ENCODE data around the gene FUOM. TPM values are rescaled to one million over a fixed set of nuclear protein-coding genes. Genes with fewer than 3 reads are reported as not detected.
"Not testable (repeated sequence)": the region's sequence is repeated elsewhere in the genome, so short reads cannot be mapped to it uniquely, and the experiment has no call there.

Gene FUOM
- total RNA-seq, 1 donor from 2014 or later: 54.0 TPM

DNA sequence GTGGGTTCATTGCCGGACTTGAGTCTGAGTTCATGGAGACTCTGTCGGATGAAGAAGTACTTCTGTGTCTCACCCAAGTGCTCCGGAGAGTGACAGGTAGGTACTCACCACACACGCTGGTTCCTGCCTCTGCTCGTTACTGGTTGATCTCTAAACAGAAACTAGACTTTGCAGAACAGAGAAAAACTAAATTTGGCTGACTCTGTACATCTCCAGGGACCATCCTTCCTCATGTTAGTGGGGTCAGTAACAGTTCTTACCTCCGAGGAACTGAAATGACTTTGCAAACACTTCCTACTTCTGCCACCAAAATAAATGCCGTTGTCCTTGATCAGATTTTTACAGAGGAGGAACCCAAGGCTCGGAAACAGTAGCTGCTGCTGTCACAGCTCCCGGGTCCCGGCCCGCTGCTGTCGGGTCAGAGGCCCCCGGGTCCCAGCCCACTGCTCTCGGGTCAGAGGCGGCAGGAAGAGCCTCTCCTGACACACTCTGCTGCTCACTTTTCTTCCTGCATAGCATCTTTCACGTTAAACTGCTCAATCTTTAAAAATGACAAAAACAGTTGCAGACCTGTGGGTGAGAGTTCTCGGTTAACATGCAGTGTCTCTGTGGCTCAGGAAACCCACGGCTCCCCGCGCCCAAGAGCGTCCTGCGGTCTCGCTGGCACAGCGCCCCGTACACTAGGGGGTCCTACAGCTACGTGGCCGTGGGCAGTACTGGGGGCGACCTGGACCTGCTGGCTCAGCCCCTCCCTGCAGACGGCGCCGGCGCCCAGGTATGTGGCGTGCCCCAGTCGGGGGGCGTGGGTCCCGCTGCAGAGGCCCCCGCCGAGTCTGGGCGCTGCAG lies 31.4 kb upstream of the FUOM start:
- Histone ChIP-seq H3K9me3 (no peaks in the 10 kb centered on the region), H3K4me3 (peak overlapping the region in 1 of 2 donors; percentile 16), H3K4me1 (peaks cover 6% of the 10 kb centered on the region), H3K27me3 (no peaks in the 10 kb centered on the region), H3K36me3 (peaks cover 0 to 2% of the 10 kb centered on the region in 2 donors), H3K27ac (no peak overlapping the region)
- intact Hi-C loops (cut with DNase I): no loop called here
- no peak for DNase-seq (ENCODE audit: extremely low spot score in 2 of 2)
- TF ChIP-seq POLR2AphosphoS5 (IDR thresholded peaks at IDR 0.05; ENCODE audit: insufficient read depth in 1 of 2, low read depth in 1 of 2) (peak in 1 of 2 donors; percentile 25), POLR2A (IDR thresholded peaks at IDR 0.05) (no peak)

DNA sequence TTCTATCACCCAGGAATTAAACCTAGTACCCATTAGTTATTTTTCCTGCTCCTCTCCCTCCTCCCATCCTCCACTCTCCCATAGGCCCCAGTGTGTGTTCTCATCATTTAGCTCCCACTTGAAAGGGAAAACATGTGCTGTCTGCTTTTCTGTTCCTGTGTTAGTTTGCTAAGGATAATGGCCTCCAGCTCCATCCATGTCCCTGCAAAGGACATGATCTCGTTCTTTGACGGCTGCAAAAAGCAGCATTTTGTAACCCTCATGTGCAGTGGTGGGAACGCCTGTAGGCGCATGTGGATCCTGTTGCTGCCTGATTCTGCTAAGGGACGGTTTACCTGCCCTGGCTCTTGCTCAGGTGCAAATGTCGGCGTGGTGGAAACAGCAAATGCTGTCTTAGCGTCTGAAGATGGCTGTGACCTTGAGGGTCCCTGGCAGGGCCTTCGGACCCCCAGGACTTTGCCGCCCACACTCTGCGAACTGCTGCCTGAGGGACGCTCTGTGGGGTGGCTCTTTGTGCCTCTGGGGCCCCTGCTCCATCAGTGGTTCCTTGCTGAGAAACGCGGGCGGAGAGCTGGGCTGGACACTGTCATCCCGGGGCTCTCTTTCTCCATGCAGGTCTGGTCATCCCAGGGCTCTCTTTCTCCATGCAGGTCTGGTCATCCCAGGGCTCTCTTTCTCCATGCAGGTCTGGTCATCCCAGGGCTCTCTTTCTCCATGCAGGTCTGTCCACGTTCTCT lies 30.6 kb upstream of the FUOM start:
- Histone ChIP-seq H3K9me3 (no peaks in the 10 kb centered on the region), H3K27me3 (no peaks in the 10 kb centered on the region), H3K36me3 (peaks cover 0 to 4% of the 10 kb centered on the region in 2 donors), H3K4me3 (no peak overlapping the region), H3K4me1 (peaks cover 3% of the 10 kb centered on the region), H3K27ac (no peak overlapping the region)
- TF ChIP-seq, protein P1, sequence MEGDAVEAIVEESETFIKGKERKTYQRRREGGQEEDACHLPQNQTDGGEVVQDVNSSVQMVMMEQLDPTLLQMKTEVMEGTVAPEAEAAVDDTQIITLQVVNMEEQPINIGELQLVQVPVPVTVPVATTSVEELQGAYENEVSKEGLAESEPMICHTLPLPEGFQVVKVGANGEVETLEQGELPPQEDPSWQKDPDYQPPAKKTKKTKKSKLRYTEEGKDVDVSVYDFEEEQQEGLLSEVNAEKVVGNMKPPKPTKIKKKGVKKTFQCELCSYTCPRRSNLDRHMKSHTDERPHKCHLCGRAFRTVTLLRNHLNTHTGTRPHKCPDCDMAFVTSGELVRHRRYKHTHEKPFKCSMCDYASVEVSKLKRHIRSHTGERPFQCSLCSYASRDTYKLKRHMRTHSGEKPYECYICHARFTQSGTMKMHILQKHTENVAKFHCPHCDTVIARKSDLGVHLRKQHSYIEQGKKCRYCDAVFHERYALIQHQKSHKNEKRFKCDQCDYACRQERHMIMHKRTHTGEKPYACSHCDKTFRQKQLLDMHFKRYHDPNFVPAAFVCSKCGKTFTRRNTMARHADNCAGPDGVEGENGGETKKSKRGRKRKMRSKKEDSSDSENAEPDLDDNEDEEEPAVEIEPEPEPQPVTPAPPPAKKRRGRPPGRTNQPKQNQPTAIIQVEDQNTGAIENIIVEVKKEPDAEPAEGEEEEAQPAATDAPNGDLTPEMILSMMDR (IDR thresholded peaks at IDR 0.05): no peak
- TF ChIP-seq POLR2A (IDR thresholded peaks at IDR 0.05) (no peak), POLR2AphosphoS5 (IDR thresholded peaks at IDR 0.05; ENCODE audit: insufficient read depth in 1 of 2, low read depth in 1 of 2) (no peak)
- DNase-seq (ENCODE audit: extremely low spot score in 2 of 2): no peak
- intact Hi-C loops (cut with DNase I): no loop called here

DNA sequence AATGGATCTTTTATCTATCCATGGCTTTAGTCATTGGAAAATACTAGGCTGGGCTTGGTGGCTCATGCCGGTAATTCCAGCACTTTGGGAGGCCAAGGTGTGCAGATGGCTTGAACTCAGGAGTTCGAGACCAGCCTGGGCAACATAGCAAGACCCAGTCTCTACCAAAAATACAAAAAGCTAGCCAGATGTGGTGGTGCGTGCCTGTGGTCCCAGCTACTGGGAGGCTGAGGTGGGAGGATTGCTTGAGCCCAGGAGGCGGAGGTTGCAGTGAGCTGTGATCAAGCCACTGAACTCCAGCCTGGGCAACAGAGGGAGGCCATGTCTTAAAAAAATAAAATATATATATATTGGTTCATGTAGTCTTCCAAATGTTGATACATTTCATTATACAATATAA lies 29.1 kb upstream of the FUOM start:
- H3K36me3 ChIP-seq; DNase-seq (ENCODE audit: extremely low spot score in 2 of 2); intact Hi-C loops (cut with DNase I); H3K27me3 ChIP-seq; H3K4me1 ChIP-seq; H3K27ac ChIP-seq; H3K4me3 ChIP-seq; H3K9me3 ChIP-seq: not testable (repeated sequence)

DNA sequence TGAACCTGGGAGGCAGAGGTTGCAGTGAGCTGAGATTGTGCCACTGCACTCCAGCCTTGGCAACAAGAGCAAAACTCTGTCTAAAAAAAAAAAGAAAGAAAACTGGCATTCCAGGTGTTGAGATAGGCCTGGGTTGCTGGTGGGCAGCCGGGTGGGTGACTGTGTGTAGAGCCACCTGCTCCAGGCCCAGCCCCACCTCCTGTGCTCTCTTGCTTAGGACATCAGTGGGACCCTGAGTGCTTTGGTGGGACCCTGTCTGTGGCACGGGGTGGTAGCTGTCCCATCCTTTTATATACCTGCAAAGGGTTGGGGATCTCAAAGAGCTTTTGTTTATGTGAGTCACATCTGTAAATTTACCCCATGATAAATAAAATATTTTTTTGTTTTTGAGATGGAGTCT lies 27.4 kb upstream of the FUOM start:
- no peaks in the 10 kb centered on the region for H3K9me3 ChIP-seq
- no peaks in the 10 kb centered on the region for H3K27me3 ChIP-seq
- peaks cover 3% of the 10 kb centered on the region for H3K4me1 ChIP-seq
- no peak overlapping the region for H3K27ac ChIP-seq
- H3K36me3 ChIP-seq: peaks cover 0 to 4% of the 10 kb centered on the region in 2 donors
- intact Hi-C loops (cut with DNase I): no loop called here
- DNase-seq (ENCODE audit: extremely low spot score in 2 of 2): no peak
- TF ChIP-seq POLR2A (IDR thresholded peaks at IDR 0.05): no peak
- TF ChIP-seq, protein P1 (IDR thresholded peaks at IDR 0.05): no peak
- TF ChIP-seq POLR2AphosphoS5 (IDR thresholded peaks at IDR 0.05; ENCODE audit: insufficient read depth in 1 of 2, low read depth in 1 of 2): no peak
- no peak overlapping the region for H3K4me3 ChIP-seq

DNA sequence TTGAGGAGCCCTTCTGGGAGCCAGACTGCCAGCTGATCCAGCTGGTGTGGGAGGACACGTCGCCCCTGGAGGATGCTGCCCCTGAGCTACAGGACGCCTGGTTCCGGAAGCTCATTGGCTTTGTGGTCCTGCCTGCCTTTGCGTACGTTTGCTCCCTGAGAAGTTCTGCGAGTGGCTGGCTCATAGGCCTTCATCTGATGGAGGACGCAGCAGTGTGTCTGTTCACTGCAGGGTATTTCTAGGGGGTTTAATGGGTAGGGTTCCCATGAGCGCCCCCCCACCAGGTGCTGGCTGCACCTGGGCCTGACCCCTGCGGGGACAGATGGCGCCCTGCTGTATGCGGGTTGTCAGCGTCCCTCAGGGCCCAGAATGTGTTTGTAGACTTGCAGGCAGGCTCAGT lies 26.3 kb upstream of the FUOM start:
- Histone ChIP-seq H3K27ac (no peak overlapping the region), H3K9me3 (no peaks in the 10 kb centered on the region), H3K4me1 (peaks cover 12% of the 10 kb centered on the region), H3K36me3 (peaks cover 0 to 4% of the 10 kb centered on the region in 2 donors), H3K27me3 (no peaks in the 10 kb centered on the region), H3K4me3 (no peak overlapping the region)
- DNase-seq (ENCODE audit: extremely low spot score in 2 of 2): no peak
- no peak for TF ChIP-seq POLR2AphosphoS5 (IDR thresholded peaks at IDR 0.05; ENCODE audit: insufficient read depth in 1 of 2, low read depth in 1 of 2)
- TF ChIP-seq POLR2A (IDR thresholded peaks at IDR 0.05): no peak
- TF ChIP-seq, protein P1 (IDR thresholded peaks at IDR 0.05): no peak
- intact Hi-C loops (cut with DNase I): no loop called here

DNA sequence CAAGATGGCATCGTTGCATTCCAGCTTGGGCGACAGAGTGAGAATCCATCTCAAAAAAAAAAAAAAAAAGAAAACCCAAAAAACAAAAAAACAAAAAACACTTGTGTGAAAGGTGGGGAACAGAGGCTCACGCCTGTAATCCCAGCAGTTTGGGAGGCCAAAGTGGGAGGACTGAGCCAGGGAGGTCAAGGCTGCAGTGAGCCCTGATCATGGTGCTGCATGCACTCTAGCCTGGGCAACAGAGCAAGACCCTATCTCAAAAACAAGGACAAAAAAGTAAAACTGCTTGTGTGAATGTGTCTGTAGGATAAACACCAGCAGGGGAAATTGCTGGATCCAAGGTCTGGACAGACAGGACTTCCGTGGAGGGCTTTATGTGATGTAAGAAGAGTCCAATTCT lies 25.7 kb upstream of the FUOM start:
- Histone ChIP-seq H3K9me3 (no peaks in the 10 kb centered on the region), H3K27ac (no peak overlapping the region), H3K4me1 (peaks cover 12% of the 10 kb centered on the region), H3K36me3 (peaks cover 0 to 4% of the 10 kb centered on the region in 2 donors), H3K4me3 (no peak overlapping the region), H3K27me3 (no peaks in the 10 kb centered on the region)
- intact Hi-C loops (cut with DNase I): no loop called here
- TF ChIP-seq POLR2A (IDR thresholded peaks at IDR 0.05) (no peak), POLR2AphosphoS5 (IDR thresholded peaks at IDR 0.05; ENCODE audit: insufficient read depth in 1 of 2, low read depth in 1 of 2) (no peak)
- TF ChIP-seq, protein P1 (IDR thresholded peaks at IDR 0.05): no peak
- DNase-seq (ENCODE audit: extremely low spot score in 2 of 2): no peak
